HT1080 (cell line): ENCODE results near the gene CA10. TPM values are rescaled to one million over a fixed set of nuclear protein-coding genes. Genes with fewer than 3 reads are reported as not detected.

ENCODE experiments used
- DNase-seq: peaks from one replicate; pipeline ENCODE4 v3.0.0-alpha.2; 2015; ENCODE audit warnings: low read depth
- total RNA-seq: library from RNA; depleted of rRNA; stranded (reverse); fragments of >200 nt; shearing (Covaris generic); gene quantifications from 2 replicates; pipeline ENCODE4 v1.2.3, GENCODE V29; 2014

CA10 gene
- total RNA-seq, 1 experiment from 2014 or later, result not detected

GRCh38 chr17:51651513-51652298, 506.8 kb downstream of the CA10 start:
- DNase-seq, result no peak

GRCh38 chr17:51650772-51651171, 507.7 kb downstream of the CA10 start:
- no peak for DNase-seq

GRCh38 chr17:51650202-51650601, 508.3 kb downstream of the CA10 start:
- no peak for DNase-seq

GRCh38 chr17:51647826-51648225, 510.7 kb downstream of the CA10 start:
- peak; percentile 34 for DNase-seq

- no peak for DNase-seq
Observed at GRCh38 chr17:51647067-51647466, 511.4 kb downstream of the CA10 start.

GRCh38 chr17:51646539-51646938, 512.0 kb downstream of the CA10 start:
- no peak for DNase-seq

GRCh38 chr17:51645056-51645455, 513.5 kb downstream of the CA10 start:
- DNase-seq, result no peak

GRCh38 chr17:51643702-51644490, 514.6 kb downstream of the CA10 start:
- DNase-seq, result no peak

GRCh38 chr17:51642029-51642428, 516.5 kb downstream of the CA10 start:
- no peak for DNase-seq

GRCh38 chr17:51640108-51640622, 518.3 kb downstream of the CA10 start:
- peak; percentile 63 for DNase-seq

- no peak for DNase-seq
Observed at GRCh38 chr17:51638971-51639370, 519.5 kb downstream of the CA10 start.

- no peak for DNase-seq
Observed at GRCh38 chr17:51636291-51636690, 522.2 kb downstream of the CA10 start.

- DNase-seq, result no peak
Observed at GRCh38 chr17:51630101-51630671, 528.3 kb downstream of the CA10 start.

GRCh38 chr17:51629232-51629631, 529.3 kb downstream of the CA10 start:
- DNase-seq, result no peak

- no peak for DNase-seq
Observed at GRCh38 chr17:51627779-51628178, 530.7 kb downstream of the CA10 start.

- DNase-seq, result no peak
Observed at GRCh38 chr17:51618476-51618875, 540.0 kb downstream of the CA10 start.

- DNase-seq, result no peak
Observed at GRCh38 chr17:51617986-51618385, 540.5 kb downstream of the CA10 start.

- DNase-seq, result no peak
Observed at GRCh38 chr17:51613255-51613654, 545.3 kb downstream of the CA10 start.

GRCh38 chr17:51612692-51613091, 545.8 kb downstream of the CA10 start:
- peak; percentile 8 for DNase-seq

GRCh38 chr17:51611585-51611984, 546.9 kb downstream of the CA10 start:
- no peak for DNase-seq

GRCh38 chr17:51610834-51611233, 547.7 kb downstream of the CA10 start:
- DNase-seq, result no peak

- DNase-seq, result no peak
Observed at GRCh38 chr17:51610155-51610554, 548.4 kb downstream of the CA10 start.
